Vagina (tissue), 2 donors: ENCODE measurements around the gene HRH1.

Experiments used
- CTCF ChIP-seq, 3 experiments: fragments of 450-650 bp in 2 of 3; fragments of 200-600 bp in 1 of 3; sonication (generic) in 1 of 3; IDR thresholded peaks; one replicate each; pipeline ENCODE4 v1.5.1; 2017 to 2019; ENCODE audit warnings: antibody characterized with exemption in 3 of 3, mild to moderate bottlenecking in 2 of 3, moderate library complexity in 2 of 3
- POLR2A ChIP-seq, 2 donors: fragments of 450-650 bp; IDR thresholded peaks; one replicate each; pipeline ENCODE4 v1.6.1; 2017; ENCODE audit warnings: antibody characterized with exemption in 2 of 2, mild to moderate bottlenecking in 2 of 2, moderate library complexity in 2 of 2
- POLR2AphosphoS5 ChIP-seq, 2 donors: sonication (generic); formaldehyde crosslinking; IDR thresholded peaks; one replicate each; pipeline ENCODE4 v1.9.0; 2017; ENCODE audit warnings: antibody characterized with exemption in 2 of 2, mild to moderate bottlenecking in 2 of 2, low read depth in 1 of 2; ENCODE audit not compliant: insufficient read depth in 1 of 2

- TF ChIP-seq POLR2A (IDR thresholded peaks at IDR 0.05) (no peak), CTCF (IDR thresholded peaks at IDR 0.05) (no peak), POLR2AphosphoS5 (IDR thresholded peaks at IDR 0.05; ENCODE audit: insufficient read depth in 1 of 2, low read depth in 1 of 2) (no peak)
These were observed 133.8 kb downstream of the HRH1 start for GRCh38 chr3:11288021-11288491.
